ENCODE results near the gene JUNB. TPM values are rescaled to one million over a fixed set of nuclear protein-coding genes. Genes with fewer than 3 reads are reported as not detected.
A peak's percentile ranks its signal among the peaks of the same experiment; 100 is the strongest.

JUNB gene
- total RNA-seq, 1 donor from 2014 or later: 5.7 TPM

DNA sequence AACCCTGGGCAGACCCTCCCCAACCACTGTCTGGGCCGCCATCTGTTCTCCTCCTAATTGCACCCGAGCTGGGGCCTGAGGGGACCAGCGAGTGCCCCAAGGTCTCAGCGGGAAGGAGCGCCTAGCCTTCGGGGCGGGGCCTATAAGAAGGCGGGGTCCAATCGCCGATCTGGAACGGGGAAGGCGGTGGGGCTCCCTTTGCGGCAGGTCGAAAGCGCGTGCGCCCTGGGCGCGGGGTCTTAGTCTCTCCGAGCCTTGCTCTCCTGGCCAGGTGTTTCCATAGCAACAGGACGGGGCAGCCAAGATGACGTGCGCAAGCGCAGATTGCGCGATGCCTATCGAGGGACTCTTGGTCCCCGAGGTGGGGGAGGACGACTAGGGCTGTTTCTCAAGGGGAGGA is 49.8 kb downstream of the JUNB start:
- no peak for TF ChIP-seq CTCF (IDR thresholded peaks at IDR 0.05; ENCODE audit: unreplicated experiment)
- Mint-ChIP-seq H3K9me3 (ENCODE audit: low read depth) (no peaks in the 10 kb centered on the region), H3K27me3 (peaks cover 61% of the 10 kb centered on the region), H3K36me3 (ENCODE audit: insufficient read depth) (no peaks in the 10 kb centered on the region), H3K4me1 (ENCODE audit: low read depth) (peaks cover 8% of the 10 kb centered on the region), H3K27ac (peak overlapping the region; percentile 61), H3K4me3 (ENCODE audit: low read depth) (peak overlapping the region; percentile 60)
- DNase-seq (ENCODE audit: low spot score, unreplicated experiment): peak; percentile 66

DNA sequence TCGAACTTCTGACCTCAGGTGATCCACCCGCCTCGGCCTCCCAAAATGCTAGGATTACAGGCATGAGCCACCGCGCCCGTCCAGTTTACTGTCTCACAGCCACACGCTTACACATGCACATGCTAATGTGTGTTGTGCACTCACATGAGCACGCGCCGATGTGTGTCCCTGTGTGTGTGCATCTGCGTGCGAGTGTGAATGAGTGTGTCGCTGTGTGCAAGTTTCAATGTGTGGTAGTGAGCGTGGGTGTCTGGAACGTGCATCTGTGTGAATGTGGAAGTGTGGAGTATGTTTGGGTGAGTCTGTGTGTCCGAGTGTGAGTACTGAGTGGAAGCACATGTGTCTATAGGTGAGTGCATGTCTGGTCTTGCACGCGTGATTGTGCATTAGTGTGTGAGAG is 51.2 kb downstream of the JUNB start:
- Mint-ChIP-seq H3K4me3 (ENCODE audit: low read depth) (no peak overlapping the region), H3K9me3 (ENCODE audit: low read depth) (no peaks in the 10 kb centered on the region), H3K36me3 (ENCODE audit: insufficient read depth) (no peaks in the 10 kb centered on the region), H3K4me1 (ENCODE audit: low read depth) (peaks cover 8% of the 10 kb centered on the region), H3K27me3 (peaks cover 55% of the 10 kb centered on the region), H3K27ac (no peak overlapping the region)
- DNase-seq (ENCODE audit: low spot score, unreplicated experiment): no peak
- no peak for TF ChIP-seq CTCF (IDR thresholded peaks at IDR 0.05; ENCODE audit: unreplicated experiment)

Small RNA genes within 50 kb of the gene (microRNA-seq; reads per million reads assigned to microRNA genes)
- not detected for gene MIR5684 (ENCODE audit: borderline number of aligned reads, unreplicated experiment)

Other genes starting within 250 kb of the JUNB start
- gene ZNF564, start 240.0 kb upstream of the JUNB start, total RNA-seq: 18.9 and 23.1 TPM in 2 replicates
- 12.7 and 15.1 TPM in 2 replicates for gene ZNF490, start 180.7 kb upstream of the JUNB start, total RNA-seq
- gene ZNF791, start 180.6 kb upstream of the JUNB start, total RNA-seq: 22.3 and 24.3 TPM in 2 replicates
- 115 and 120 TPM in 2 replicates for gene MAN2B1, start 124.7 kb upstream of the JUNB start, total RNA-seq
- gene WDR83, start 124.7 kb upstream of the JUNB start, total RNA-seq: 16.3 and 17.2 TPM in 2 replicates
- gene DHPS, start 109.6 kb upstream of the JUNB start, total RNA-seq: 92.0 and 106 TPM in 2 replicates
- not detected in 2 replicates for gene GNG14, start 103.5 kb upstream of the JUNB start, total RNA-seq
- gene FBXW9, start 94.9 kb upstream of the JUNB start, total RNA-seq: 14.6 and 15.1 TPM in 2 replicates
- 109 and 113 TPM in 2 replicates for gene TNPO2, start 67.6 kb upstream of the JUNB start, total RNA-seq
- gene TRIR, start 56.8 kb upstream of the JUNB start, total RNA-seq: 171 and 180 TPM in 2 replicates
- 59.8 and 66.0 TPM in 2 replicates for gene GET3, start 54.0 kb upstream of the JUNB start, total RNA-seq
- not detected in 2 replicates for gene BEST2, start 39.7 kb upstream of the JUNB start, total RNA-seq
- 115 TPM in 2 replicates for gene HOOK2, start 15.9 kb upstream of the JUNB start, total RNA-seq
- gene PRDX2, start 10.3 kb downstream of the JUNB start, total RNA-seq: 524 and 554 TPM in 2 replicates
- gene THSD8, start 10.6 kb downstream of the JUNB start, total RNA-seq: 16.5 and 22.7 TPM in 2 replicates
- 32.8 and 37.4 TPM in 2 replicates for gene RNASEH2A, start 15.1 kb downstream of the JUNB start, total RNA-seq
- gene RTBDN, start 43.1 kb downstream of the JUNB start, total RNA-seq: not detected in 2 replicates
- 5.3 and 5.9 TPM in 2 replicates for gene MAST1, start 47.0 kb downstream of the JUNB start, total RNA-seq
- gene DNASE2, start 90.0 kb downstream of the JUNB start, total RNA-seq: 26.0 and 31.7 TPM in 2 replicates
- gene KLF1, start 95.7 kb downstream of the JUNB start, total RNA-seq: not detected in 2 replicates
- gene GCDH, start 99.7 kb downstream of the JUNB start, total RNA-seq: 59.3 and 60.6 TPM in 2 replicates
- gene SYCE2, start 127.8 kb downstream of the JUNB start, total RNA-seq: 1.2 and 1.8 TPM in 2 replicates
- gene FARSA, start 142.2 kb downstream of the JUNB start, total RNA-seq: 61.2 and 63.3 TPM in 2 replicates
- 707 and 730 TPM in 2 replicates for gene CALR, start 147.1 kb downstream of the JUNB start, total RNA-seq
- 70.4 and 78.8 TPM in 2 replicates for gene RAD23A, start 154.4 kb downstream of the JUNB start, total RNA-seq
- 16.8 and 20.8 TPM in 2 replicates for gene GADD45GIP1, start 165.7 kb downstream of the JUNB start, total RNA-seq
- not detected in 2 replicates for gene DAND5, start 178.1 kb downstream of the JUNB start, total RNA-seq
- gene NFIX, start 204.0 kb downstream of the JUNB start, total RNA-seq: 0.46 and 0.51 TPM in 2 replicates